GM19193 (cell line): ENCODE data around the gene CLIC1.

Experiments
- POLR2A ChIP-seq: IDR thresholded peaks from 4 replicates; pipeline ENCODE4 v1.6.1; 2011; ENCODE audit not compliant: insufficient read depth, insufficient read length; ENCODE audit errors: extremely low read depth

Gene CLIC1

DNA sequence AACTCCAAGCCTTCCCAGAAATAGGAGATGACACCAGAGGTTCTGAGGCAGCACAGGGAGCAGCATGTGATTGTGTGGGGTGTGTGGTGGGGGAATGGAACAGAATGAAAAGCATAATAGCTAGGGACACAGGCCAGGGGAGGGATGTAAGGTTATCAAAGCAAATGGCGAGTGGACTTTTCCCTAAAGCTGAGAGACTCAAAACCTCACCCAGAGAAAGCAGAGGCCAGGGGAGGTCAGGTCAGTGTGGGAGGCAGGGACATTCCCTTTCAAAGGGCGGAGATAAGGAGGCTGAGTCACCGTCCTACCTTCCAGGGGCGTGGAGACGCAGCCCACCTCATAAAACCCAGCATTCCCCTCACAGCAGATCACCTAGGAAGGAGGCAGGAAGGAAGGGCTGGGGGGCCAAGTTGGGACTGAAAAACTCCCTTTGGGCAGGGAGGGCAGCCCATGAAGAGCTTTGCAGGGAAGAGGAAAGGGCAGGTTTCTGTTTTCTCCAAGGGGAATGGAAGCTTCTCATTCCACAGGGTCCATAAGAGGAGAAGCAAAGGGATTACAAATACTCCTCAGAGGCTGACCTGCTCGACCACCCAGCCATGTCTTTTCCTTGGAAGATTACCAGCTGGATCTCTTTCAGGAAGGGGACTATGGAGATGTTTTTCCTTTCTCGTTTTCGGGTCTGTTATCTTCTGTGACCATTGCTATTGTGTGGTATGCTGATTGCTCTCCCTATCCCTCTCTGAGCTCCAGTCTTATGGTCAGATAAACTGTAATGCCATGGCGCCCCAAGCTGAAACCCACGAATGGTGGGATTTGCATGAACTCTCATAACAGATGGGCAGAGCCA is 45.9 kb downstream of the CLIC1 start:
- no peak for TF ChIP-seq POLR2A

DNA sequence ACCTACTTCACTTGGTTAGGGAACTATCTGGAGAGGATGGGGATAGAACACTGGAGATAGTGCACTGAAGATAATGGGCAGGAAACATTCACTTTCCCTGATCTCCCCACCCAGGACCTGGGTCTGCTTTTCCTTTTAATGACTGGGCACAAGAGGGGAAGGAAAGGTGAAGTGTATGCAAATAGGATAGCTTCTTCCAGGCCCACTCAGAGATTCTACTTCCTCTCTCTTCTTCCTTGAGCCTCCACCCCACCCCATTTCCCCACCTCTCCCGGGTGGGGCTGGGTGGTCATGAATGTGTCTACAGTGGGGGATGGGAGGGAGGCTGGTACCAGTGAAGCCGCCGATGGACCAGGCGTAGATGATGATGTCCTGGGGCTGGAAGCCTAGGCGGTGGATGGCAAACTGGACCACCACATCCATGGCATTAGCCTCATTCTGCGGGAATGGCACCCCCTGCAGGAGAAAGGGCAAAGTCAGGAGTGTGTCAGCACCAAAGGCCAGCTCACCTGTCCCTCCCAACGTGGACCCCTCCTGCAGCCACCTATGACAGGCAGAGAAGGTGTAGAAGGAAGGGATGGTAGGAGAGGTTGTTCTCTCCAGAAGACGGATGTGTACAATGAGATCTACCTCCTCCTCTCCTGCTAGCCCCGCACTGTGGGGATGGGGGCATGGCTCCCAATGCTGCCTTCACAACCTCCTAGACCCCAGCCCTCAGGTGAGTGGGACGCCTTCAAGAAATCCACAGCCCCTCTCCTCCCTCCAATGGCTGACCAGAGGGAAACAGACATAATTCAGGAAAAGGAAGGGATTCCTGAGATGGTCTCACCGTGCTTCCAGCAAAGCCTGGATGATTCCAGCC is 46.9 kb downstream of the CLIC1 start:
- TF ChIP-seq POLR2A, result no peak

DNA sequence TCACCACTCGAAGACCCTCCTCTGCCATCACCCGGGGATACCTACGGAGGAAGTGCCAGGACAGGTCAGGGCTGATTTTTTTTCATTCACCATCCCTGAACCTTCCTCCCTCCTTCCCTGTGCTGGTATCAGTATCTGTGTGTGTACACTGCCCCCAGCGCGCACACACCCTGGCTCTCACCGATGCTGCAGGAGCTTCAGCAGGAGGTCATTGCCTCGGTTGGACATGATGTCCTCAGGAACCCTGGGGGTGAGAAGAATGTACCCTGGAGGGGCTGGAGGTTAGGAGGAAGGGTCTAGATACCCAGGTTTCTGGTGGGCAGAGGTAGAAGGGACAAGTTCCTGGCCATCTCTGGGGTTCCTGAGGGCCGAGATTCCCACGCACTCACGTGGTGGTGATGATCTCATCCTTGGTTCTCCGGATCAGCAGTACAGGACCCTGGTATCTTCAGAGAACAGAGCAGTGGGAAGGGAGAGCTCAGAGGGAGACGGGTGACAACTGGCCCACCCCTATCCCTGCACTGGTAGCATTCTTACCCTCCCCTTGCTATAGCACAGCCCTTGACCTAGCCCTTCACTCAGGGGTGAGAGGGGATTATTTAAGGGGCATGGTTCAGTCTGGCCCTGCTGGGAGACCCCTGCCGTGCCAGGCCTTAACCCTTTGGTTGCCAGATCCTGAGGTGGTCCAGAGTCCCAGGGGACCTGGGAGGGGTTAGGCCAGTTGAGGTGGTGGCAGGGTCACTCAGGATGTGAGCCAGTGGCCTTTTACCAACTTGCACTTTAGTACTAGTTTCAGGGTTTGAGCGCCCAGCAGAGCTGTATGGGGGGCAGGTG is 48.3 kb downstream of the CLIC1 start:
- no peak for TF ChIP-seq POLR2A

DNA sequence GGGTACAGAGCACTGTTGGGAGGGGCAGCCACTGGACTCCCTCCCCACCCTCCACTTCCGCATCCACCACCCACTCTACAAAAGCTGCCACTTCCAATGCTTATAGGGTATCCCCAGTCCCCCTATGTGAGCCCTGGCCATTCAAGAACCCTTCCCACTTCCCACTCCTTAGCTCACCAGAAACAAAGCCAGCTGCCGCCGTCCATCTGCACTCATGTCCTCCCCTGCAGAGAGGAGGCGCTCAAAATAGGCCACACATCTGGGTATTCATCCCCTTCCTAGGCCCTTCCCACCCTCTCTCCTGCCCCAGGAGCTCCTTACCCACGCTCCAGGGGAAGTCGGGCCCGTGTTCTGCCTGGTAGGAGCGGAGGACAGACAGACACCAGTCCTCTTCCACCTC is 49.0 kb downstream of the CLIC1 start:
- TF ChIP-seq POLR2A, result no peak

DNA sequence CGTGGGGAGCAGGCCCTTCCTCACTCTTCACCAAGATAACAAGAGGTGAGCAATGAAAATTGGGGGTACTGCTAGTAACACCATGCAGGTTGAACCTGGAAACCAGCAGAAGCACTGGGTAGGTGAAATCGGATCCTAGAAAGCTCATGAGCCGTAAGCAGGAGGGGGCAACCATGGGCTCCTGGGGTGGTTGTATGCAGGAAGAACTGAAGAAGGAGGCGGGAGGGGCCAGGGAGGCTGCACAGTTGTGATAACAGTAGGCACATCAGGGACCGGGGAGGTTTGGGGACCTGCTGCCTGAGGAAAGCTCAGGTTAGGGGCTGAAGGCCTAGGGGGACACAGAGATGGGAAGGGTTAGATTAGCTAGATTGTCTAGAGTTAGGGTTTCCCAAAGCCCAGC is 49.8 kb downstream of the CLIC1 start:
- no peak for TF ChIP-seq POLR2A

GRCh38 chr6:31683591-31683990 is 52.7 kb downstream of the CLIC1 start:
- TF ChIP-seq POLR2A, result no peak

DNA sequence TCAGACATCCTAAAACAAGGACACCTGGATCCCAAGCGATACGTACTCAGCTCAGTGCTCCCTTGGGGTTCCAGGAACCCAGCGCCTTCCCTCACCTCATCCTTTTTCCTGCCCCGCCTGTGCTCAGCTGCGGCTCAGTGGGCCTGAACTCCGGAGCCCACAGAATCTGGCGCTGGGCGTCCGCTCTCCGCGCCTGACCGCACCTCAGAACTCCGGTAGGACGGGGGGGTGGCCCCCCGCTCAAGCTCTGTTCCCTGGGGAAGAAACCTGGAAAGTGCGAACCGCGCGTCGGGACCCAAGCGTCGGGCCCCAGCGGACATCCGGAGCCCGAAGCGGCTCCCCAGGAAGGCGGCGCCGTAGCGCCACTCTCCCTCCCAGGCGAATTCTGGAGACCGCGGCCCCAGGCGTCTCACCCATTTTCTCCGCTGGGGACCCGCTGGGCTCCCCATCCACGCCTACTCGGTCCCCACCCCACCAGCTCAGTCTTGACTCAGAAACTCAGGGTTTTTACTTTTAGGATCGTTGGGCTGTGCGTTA is 55.1 kb downstream of the CLIC1 start:
- TF ChIP-seq POLR2A, result no peak
